OCI-M2 (cell line): Measurements from ENCODE around the gene ZNF777.
A peak's percentile ranks its signal among the peaks of the same experiment; 100 is the strongest.
"Not testable (repeated sequence)": the region's sequence is repeated elsewhere in the genome, so short reads cannot be mapped to it uniquely, and the experiment has no call there.

Experiments used
- DNase-seq: peaks from one replicate; lab custom pipeline; 2025; ENCODE audit not compliant: unreplicated experiment; lab: John Stamatoyannopoulos, UW

Gene ZNF777

DNA sequence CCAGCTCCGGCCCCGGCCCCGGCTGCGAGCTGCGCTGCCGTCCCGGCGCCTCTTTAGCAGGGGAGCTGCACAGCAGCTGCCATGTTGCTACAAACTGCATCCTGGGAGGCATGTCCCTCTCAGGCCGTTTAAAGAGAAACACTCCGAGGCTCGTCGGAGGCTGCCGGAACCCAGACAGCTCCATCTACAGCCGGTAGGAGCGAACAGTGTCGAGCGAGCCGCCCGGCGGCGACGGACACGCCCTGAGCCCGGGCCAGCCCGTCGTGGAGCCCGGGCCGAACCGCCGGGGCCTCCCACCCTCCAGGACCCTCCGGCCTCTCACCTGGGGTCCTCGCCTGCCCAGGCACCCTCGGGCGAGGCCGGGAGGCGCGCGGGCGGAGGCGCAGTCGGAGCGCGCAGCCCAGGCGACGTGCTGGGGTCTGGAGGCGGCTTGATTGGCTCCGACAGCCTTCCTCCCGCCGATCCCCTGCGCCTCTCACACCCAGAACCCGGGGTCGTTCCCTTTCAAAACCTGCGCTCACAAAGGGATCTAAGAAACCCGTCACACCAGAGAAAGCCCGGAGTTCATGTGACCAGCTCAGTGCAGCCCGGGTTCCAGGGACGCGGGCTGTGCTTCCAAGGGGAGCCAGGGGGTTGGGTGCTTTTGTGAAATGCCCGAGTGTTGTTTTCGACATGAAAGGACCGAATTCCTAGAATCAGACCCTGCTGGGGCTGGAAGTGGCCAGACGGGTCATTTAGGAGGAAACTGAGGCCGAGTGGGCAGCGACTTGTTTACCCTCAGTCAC, at the start of gene ZNF777:
Gene ZNF777, minus strand, starts transcription at position 570 of the 785 bp plus-strand sequence. CDS start 5,040 bp downstream, outside the sequence.
- no peak for DNase-seq

DNA sequence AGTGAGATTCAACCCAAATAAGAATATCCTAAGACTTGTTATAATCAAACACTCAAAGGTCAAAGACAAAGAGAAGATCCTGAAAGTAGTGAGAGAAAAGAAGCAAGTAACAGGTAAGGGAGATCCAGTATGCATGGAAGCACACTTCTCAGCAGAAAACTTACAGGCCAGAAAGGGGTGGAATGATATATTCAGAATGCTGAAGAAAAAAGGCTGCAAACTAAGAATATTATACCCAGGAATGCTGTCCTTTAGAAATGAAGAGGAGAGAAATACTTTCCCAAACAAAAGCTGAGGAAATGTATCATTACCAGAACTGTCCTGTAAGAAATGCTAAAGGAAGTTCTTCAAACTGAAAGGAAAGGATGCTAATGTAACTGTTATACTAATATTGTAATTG, 49.4 kb upstream of the ZNF777 start:
- no peak for DNase-seq

DNA sequence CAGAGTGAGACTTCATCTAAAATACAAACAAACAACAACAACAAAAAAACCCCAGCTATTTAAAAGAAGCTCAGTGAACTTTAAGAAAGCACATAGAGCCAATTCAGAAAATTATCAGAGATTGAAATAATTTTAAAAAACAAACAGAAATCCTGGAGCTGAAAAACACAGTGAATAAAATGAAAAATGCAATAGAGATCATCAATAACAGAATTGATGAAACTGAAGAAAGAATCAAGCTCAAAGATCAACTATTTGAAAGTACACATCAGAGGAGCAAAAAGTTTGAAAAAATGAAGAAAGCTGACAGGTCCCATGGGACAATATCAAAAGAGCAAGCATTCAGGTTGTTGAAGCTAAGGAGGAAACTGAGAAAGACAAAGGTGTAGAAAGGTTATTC, 48.9 kb upstream of the ZNF777 start:
- DNase-seq = no peak

DNA sequence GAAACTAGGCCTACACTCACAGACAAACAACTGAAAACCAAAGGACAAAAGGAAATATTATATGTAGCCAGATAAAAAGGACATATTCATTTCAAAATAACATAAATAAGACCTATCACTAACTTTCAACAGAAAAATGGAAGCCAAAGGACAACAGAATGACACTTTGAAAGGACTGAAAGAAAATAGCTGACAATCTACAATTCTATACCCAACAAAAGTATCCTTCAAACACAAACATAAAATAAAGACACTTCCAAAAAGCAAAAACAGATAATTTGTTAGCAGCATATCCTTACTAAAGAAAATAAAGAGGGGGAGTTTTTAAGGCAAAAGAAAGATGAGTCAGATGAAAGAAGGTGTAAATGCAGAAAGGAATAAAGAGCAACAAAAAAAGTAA, 44.7 kb upstream of the ZNF777 start:
- DNase-seq = no peak

DNA sequence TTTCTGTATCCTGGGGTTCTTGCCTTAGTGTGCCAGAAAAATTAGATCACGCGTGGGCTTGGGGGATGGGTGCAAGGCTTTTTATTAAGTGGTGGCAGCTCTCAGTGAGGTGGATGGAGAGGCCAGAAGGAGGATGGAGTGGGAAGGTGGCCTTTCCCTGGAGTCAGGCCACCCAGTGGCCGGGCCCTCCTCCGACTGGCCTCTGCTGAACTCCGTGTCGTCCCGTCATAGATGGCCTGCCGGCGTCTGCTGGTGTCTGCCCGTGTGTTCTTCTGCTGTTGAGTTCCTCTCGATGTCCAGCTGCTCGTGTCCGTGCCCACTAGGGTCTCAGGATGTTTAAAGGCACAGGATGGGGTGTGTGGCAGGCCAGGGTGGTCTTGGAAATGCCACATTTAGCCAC, 40.8 kb upstream of the ZNF777 start:
- DNase-seq = no peak

DNA sequence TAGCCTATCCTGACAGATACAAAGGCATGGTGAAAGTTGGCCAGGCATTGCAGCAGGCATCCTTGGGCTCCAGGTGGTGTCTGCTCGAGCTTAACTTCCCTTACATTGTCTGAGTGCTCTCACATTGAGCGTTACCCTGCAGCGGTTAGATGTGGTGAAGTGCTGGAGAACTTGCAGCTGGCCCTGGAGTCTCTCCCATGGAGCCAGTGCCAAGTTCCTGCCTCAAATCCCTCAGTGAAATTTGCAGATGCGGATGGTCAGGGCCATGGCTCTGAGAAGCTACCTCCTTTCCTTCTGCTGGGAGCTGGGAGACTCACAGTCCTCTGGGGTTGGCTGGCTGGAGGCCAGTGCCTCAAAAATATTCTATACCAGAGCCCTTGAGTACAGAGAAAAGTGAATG, 40.0 kb upstream of the ZNF777 start:
- no peak for DNase-seq

DNA sequence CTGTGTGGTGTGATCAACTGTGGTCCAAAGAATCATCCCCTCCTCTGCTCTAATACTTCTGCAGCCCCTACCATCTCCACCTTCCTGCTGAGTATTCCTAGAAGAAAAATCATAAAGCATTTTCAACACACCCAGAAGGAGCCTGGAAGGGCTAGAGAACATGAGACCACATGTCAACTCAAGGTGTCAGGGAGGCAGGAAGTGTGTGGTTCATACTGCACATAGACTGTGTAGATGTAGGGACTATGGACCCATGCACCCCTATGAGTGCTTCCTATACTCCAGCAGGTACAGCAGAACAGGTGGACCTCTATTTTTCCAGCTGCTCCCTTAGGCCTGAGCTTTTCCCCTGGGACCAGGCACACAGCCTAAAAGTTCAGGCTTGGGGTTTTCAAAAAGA, 39.3 kb upstream of the ZNF777 start:
- no peak for DNase-seq

DNA sequence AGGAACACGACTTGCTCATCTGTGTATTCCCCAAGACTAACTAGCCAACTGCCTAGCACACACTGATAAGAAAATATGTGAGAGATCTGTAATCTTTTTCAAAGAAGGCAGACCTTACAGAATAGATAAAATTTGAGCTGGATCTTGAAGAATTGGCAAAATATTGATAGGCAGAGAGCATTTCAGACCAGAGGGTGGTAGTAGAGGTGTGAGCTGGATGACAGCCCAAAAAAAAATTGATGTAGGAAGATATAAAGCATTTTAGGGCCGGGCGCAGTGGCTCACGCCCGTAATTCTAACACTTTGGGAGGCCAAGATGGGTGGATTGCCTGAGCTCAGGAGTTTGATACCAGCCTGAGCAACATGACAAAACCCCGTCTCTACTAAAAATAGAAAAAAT, 37.9 kb upstream of the ZNF777 start:
- no peak for DNase-seq

DNA sequence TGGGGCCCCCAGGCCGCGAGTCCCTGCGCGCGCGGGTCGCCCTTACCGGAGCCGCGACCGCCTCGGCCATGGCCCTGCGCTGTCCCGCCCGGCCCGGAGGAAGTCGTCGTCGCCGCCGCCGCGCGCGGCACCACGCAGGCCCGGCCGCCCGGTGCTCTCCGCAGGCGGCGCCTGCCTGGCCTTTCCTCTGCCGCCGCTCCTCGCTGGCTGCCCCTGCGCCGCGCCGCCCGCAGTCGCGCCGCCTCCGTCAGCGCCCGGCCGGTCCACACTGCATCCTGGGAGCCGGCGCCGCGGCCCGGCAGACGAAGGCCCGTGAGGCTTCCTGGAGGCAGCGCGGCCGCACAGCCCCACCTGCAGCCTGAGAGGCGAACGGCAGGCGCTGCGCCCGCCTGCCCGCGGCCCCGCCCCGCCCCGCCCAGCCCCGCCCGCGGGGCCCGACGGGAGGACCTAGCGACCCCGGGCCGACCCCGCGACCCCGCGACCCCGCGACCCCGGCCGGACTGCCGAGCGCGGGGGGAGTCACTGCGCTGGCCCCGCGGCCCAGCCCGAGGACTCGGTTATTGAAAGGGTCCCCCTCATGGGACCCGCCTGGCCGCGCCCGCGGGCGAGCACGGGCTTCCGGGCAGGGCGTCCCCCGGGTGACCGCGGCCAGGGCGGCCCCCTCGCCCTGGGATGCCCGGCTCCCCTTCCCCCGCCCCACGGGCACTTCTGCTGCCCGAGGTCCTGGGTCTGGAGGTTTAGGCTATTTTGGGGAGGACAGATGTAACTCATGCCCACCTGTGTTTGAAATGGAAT, 36.8 kb upstream of the ZNF777 start, which contains the start of gene ZNF746:
Gene ZNF746, minus strand, starts transcription at position 343 of the 795 bp plus-strand sequence. Its CDS starts 273 bp downstream, at position 70.
- peak; percentile 37 for DNase-seq

DNA sequence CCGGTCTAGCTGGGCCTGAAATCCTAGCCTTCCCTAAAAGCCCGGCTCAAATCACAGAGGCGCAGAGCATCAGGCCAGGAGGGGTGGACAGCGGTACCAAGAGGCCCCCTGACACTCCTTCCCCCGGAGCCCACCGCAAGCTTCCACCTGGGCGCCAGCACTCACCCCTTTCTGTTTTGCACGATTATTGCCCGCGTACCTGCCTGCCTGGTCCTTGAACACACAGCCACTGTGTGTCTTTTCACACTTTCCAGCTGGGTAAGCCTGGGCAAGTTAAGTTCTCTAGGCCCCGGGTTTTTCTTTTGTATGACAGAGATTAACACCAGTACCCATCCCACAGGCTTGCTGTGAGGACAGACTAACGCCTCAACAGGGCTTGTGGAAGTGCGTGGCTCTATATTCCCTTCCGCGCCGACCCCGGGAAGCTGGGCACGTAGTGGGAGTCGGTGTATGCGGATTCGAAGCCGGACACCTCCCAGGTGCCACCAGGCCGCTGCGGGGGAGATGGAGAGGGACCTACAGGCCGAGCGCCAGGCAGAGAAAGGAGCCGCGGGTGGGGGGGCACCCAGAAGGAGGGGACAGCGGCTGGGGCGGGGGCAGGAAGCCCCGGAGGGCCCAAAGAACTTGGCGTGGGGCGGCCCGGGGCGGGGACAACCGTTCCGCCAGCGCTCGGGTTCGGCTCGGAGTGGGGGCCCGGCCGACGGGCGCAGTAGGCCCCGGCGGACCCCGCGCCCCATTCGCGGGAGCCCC, 36.0 kb upstream of the ZNF777 start:
- DNase-seq = no peak

DNA sequence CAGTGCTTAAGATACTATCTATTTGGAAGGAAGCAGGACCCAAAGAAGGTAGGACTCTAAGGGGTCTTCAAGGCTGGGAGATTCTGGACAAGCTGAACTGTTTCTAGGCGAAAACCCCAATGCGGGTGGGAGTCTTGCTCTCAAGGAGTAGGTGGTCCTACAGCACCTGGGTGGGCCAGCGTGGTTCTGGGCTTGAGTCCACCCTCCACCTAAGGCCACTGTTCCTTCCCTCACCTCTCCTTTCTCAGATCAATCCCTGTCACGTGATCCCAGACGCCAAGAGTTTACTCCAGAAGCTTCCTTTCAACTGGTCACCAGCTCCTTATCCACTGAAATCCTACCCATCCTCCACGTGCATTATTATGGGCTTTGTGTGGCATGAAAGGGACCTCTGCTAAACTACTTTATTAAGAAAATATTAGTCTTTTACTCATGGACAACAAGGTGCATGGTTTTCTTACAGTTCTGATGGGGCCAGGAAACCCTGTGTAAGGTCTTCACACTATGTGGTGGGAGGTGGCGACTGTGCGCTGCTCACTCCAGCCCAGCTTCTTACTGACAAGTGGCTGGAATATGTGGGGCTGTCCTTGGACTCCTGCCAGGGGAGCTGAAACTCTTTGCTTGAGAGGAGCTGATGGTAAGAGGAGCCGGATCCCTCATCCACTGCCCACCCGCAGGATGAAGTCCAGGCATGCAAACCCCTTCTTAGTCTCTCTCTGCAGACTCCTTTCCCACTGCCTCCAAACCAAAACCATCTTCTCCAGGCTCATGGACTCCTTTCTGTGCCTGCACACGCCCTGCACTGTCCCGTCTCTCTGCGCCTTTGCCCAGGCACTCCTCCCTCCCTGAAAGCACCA, 35.2 kb upstream of the ZNF777 start:
- no peak for DNase-seq

DNA sequence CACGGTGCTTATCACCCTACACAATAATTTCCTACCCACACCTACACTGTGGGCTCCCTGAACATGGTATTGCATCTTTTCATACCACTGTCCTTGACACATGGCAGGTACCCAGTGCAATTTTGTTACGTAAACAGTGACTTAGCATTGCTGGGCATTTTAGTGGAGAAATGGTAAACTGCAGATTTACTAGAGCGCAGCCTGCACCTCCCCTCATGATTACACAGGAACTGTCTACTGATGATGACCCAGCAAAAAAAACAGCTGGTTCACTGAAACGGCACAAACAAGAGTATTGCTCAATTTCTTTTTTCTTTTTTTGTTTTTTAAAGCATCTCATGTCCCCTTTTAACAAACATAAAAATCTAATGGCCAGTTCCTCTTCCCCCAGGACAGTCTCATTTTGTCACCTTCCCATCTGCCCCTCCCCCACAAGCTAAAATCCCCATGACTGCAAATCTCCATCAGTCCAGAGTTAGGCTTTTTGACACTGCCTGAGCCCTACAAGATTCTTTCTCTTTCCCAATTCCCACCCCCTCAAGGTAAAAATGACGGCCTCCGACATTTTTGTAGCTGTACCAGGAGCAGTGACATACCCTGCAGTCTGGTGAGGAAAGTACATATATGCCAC, 34.0 kb upstream of the ZNF777 start:
- no peak for DNase-seq

DNA sequence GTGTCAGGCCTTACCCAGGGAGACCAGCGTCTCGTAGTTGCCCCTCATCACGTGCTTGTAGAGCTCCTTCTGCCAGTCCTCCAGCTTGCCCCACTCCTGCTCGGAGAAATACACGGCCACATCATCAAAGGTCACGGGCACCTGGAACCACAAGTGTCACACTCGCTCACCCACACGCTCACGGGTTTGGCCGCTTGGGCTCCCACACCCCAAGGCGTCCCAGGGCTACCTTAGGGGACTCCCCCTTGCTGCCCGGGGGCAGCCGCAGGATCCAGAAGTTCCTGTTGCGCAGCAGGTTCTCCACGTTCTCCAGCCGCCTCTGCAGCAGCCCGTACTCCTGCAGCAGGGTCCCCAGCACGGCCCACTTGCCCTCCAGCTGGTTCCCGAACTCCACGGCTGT, 33.1 kb upstream of the ZNF777 start:
- DNase-seq = not testable (repeated sequence)

DNA sequence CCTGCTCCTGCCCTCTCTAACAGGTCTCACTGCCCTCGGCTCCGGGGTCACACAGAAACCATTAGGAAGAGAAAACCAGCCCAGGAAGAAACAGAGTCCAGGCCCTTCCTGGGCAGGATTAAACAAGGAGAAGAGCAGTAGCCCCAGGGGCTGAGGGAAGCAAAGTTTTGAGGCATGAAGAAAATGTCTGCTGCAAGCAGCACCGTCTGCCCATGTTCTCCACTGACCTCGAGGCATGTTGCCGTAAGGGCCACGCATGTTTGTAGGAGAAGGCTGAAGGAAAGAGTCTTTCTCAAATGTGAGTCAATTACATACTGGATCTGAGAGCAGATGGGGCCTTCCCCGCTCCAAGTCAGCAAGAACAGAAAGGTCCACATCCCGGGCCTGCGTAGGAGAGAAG, 32.5 kb upstream of the ZNF777 start:
- DNase-seq = no peak

DNA sequence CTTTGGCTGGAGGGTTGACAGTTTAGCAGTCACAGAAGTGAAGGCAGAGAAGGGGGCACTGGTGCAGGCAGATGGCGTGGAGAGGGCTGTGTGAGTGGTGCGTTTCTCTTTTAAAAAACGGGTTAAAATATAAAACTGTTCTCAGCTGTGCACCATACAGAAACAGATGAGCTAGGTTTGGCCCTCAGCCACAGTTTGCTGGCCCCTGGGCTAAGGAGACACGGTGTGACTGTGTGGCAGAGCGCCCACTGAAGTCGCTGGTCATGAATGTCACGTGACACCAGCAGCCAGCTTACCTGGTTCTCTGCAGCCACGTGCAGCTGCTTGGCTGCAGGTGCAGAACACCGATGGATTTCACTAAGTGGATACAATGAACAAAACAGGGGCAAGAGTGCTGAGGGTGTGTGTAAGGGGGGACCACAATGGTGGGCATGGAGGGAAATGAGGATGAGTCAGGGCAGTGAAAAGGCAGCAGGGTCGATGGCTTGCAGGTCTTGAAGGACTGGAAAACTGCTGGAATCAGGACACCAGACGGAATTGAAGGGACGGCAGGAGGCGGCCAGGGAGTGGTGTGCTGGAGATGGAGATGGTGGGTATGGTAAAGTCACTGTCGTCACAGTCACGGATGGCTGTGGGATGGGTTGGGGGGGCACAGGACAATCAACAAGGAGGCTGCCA, 29.4 kb upstream of the ZNF777 start:
- DNase-seq = no peak

DNA sequence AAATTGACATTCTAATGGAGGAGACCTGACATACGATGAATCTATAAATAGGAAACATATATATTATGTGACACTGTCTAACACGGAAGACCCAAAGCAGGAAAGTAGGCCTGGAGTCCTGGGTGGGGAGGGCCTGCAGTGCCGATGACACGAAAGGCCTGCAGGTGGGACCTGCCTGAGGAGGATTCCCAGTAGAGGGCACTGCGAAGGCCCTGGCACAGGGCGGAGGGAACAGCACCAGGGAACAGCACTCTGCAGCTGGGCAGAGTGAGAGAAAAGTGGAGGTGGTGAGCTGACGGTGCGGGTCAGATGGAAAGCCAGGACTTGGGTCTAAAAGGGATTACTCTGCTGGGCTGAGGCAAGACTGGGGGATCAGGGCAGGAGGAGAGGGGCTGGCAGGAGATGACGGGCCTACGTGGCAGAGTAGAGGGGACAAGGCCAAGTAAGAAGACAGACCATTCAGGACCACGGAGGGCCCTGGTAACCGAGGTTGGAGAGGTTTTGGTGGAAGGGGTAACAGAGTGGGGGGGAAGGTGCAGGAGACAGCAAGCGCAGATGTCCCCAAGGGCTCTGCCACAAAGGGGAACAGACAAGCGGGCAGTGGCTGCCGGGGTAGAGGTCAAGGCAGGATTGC, 28.6 kb upstream of the ZNF777 start:
- no peak for DNase-seq

DNA sequence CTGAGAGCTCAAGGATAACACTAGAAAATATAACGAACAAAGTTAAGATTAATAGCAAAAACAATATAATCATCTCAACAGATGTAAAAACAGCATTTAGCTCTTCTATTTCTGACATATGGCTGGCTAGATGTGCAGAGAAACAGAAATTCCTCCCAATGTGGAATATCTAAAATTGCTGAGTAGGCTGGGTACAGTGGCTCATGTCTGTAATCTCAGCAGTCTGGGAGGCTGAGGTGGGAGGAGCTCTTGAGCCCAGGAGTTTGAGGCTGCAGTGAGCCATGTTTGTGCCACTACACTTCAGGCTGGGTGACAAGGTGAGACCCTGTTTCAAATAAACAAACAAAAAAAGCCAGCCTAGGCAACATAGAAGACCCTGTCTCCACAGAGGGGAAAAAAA, 18.7 kb upstream of the ZNF777 start:
- DNase-seq = no peak

DNA sequence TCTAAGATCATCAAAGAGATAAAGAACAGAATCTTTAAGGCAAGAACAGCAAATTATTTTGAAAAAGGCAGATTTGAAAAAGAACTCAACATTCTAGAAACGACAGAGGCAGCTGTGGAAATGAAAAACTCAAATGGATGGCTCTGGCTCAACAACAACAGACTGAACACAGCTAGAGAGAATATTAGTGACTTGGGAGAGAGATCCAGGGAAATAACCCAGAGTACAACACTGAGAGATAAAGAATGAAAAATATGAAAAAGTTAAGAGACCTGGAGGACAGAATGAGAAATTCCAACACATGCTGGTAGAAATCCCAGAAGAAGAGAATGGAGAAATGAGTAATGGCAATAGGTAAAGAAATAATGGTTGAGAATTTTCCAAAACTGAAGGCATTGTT, 17.9 kb upstream of the ZNF777 start:
- no peak for DNase-seq
